GM21447 (cell line): Measurements from ENCODE around the gene MRLN.
"Not testable (repeated sequence)": the region's sequence is repeated elsewhere in the genome, so short reads cannot be mapped to it uniquely, and the experiment has no call there.

ENCODE experiments used
- ATAC-seq: cut with Tn5 transposase; IDR thresholded peaks from one replicate; pipeline ENCODE4 v1.9.1; 2021; ENCODE audit not compliant: unreplicated experiment

Gene MRLN

DNA sequence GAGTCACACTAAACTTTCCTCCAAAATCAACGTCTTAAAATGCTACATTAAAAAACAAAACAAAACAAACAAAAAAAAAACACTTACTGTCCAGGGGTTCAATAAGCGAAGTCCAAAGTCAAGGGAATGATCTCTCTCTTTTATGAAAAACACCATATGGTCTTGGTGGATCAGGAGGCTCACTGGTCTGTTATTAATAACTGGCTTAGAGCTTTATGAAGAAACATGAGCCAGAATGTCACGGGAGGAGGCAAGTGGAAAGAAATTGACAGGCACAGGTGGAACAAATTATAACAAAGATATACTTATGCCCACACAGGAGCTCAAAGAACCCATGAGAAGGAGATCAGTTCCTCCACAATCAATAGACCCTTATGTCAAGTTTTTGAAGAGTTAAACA, at the start of gene MRLN:
TSS of gene MRLN (minus strand) at position 189 of the 400 bp plus-strand sequence.
- ATAC-seq = no peak

- ATAC-seq = no peak
These were observed 47.9 kb upstream of the MRLN start for GRCh38 chr10:59801171-59801570.

DNA sequence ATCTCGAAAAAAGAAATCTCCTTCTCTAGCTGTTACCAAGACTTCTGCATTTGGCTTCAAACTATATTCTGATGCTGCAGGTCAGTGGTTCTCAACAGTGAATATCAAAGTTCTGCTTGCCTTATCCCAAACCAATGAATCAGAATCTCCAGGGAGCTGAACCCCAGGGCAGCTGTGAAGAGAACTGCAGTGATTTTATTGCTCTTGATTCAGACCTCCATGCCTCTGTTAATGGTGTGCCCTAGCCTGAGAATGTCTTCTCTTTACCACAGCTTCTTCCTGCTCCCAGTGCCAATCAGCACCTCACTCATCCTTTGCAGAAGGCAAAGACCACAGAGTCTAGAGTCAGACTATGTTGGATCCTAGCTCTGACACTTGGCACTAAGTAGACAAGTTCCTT, 46.2 kb upstream of the MRLN start:
- ATAC-seq = no peak

GRCh38 chr10:59793919-59794318, 40.7 kb upstream of the MRLN start:
- ATAC-seq = no peak

GRCh38 chr10:59792812-59793211, 39.6 kb upstream of the MRLN start:
- ATAC-seq = no peak

DNA sequence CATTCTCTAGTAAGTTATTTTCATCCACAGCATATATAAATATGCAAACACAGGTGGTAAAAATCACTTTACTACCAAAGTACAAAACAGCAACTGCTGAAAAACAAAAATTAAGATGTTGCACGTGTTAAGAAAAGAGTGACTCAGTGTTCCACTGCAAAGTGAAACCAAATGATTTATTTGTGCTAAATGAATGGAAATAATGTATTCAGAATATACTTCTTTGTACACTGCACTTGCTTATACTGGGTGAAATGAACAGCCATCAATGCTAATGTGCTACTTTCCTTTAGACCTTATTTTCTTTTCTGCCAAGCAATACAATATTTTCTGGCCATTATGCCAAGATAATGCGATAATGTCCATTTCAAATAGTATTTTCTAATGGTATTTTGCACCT, 38.3 kb upstream of the MRLN start:
- no peak for ATAC-seq

GRCh38 chr10:59790080-59790479, 36.8 kb upstream of the MRLN start:
- not testable (repeated sequence) for ATAC-seq

DNA sequence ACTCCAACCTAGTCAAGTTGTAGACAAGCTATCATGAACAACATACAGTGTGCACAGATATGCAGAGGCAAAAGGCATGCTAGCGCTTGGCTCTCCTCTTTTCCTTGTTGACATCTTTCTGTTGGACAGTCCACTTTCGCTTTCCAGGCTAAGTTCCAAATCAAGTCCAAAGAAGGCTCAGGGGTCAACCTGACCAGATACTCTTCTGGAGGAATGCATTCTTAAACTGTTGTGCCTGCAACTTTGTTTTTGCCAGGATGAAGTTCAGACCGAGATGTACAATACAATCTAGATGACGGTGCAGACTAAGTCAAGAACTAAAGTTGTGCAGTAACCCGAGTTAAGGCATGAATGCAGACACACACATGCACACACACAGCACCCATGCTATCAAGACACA, 35.7 kb upstream of the MRLN start:
- not testable (repeated sequence) for ATAC-seq

- ATAC-seq = not testable (repeated sequence)
These were observed 33.8 kb upstream of the MRLN start for GRCh38 chr10:59787032-59787431.

DNA sequence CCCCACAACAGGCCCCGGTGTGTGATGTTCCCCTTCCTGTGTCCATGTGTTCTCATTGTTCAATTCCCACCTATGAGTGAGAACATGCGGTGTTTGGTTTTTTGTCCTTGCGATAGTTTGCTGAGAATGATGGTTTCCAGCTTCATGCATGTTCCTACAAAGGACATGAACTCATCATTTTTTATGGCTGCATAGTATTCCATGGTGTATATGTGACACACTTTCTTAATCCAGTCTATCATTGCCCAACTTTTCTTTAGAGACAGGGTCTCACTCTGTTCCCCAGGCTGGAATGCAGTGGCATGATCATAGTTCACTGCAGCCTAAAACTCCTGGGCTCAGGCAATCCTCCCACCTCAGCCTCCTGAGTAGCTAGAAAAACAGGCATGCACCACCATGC, 32.2 kb upstream of the MRLN start:
- ATAC-seq = not testable (repeated sequence)

DNA sequence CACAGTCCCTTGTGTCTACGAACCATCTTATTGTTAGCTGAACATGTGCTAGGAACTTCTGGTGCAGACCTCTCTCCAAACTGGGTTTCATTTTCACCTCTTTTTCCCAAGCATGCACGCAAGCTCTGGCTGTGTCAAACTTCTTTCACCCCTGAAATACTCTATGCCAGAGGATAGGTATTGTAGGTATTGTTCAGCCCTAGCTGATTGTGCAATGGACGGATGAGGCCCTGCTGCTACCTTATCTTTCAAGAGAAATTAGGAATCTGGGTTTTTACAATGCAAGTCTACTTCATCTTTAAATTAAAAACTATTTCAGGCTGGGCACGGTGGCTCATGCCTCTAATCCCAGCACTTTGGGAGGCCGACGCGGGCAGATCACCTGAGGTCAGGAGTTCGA, 28.3 kb upstream of the MRLN start:
- ATAC-seq = no peak

DNA sequence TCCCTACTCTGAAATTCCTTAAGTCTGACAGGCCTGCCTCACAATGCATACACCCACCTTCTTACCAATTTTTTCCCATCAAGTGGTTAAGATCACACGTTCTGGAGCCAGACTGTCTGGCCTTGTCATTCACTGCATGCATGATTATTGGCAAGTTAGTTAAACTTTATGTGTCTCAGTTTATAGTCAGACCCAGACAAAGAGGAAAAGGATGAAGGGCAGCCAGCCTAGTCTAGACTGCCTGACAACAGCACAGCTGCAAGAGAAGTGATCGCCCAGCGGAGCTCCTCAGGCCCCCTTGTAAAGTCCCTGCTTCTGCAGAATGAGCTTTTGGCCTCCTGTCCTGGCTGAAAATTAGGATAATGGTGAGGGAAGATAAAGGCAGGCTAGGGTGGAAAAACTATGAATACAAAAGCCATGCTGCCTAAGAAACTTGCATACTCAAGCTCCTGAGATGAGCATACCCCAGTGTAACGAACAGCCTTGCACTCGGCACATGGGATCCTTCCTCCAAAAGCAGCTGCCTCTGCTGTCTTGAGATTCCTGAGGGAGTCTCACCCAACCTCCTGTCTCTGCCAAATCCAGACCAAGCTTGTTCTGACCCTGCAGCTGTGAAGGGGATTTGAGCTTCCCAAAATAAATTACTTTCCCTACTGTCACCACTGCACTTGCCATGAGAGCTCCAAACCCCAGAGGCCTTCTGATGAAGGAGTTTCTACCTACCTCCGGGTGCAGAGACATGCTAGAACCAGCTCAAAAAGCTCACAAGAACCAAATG, 26.7 kb upstream of the MRLN start:
- no peak for ATAC-seq

GRCh38 chr10:59774451-59774850, 21.2 kb upstream of the MRLN start:
- ATAC-seq = no peak

- ATAC-seq = no peak
These were observed 19.8 kb upstream of the MRLN start for GRCh38 chr10:59773088-59773487.

- no peak for ATAC-seq
These were observed 18.0 kb upstream of the MRLN start for GRCh38 chr10:59771162-59771807.

DNA sequence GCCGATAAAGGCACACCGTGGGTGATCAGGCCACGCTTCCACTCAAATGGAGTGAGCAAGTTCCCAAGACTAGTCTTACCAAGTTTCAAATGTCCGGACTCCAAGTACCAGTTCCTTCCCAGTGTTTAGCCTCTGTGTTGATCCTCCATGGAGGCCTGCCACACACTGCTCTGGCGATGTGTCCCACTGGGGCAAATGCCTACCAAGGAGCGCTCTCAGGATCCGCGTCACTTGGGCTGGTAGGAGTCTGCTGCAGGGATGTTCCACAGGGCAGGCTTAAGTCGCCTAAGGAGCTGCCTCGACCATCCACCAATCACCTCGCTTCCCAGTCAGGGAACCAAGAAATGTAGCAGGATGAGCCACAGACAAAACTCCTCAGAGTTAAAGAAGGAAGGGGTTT, 17.4 kb upstream of the MRLN start:
- no peak for ATAC-seq

DNA sequence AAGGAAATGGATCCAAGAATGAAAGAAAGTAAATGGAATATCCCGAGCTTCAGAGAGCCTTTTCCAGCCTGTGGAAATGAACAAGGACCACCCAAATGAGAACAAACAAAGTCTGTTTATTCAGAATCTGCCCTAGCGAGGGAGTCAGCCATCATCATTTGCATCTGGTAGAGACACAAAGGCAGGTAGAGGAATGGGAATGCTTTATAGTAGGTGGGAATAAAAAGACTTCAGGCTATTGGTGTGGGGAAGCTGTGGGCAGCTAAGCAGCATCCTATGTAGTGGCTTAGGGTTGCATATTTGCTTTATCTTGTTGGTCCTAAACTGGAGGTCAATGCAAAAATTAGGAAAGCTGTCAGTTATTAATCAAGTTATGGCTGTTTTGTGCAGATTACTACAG, 9.2 kb upstream of the MRLN start:
- ATAC-seq = no peak

GRCh38 chr10:59757966-59758365, 4.7 kb upstream of the MRLN start:
- ATAC-seq = no peak

DNA sequence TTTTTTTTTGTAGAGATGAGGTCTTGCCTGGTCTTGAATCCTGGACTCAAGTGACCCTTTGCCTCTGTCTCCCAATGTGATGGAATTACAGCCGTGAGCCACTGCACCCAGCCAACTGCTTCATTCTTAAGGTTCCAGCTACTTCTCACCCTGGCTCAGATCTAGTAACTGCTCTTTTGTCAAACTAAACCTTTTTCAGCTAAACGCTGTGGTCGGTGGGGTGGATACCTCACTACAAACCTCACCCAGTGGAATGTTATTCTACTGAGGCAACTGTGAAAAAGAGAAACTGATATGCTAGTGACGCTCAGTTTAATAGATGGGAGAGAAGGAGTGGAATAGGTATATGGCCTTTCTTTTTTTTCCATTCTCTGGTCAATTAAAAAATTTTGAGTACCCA, 1.7 kb upstream of the MRLN start:
- ATAC-seq = no peak

GRCh38 chr10:59752278-59752940, 846 bp downstream of the MRLN start:
- ATAC-seq = no peak

GRCh38 chr10:59750155-59750945, 2.9 kb downstream of the MRLN start:
- ATAC-seq = no peak
